Testis (tissue), 3 donors: Measurements from ENCODE around the gene FOXK2. TPM values are rescaled to one million over a fixed set of nuclear protein-coding genes. Genes with fewer than 3 reads are reported as not detected.

ENCODE experiments used
- DNase-seq: peaks from one replicate; pipeline ENCODE4 v3.0.0-alpha.2; 2019
- H3K27ac ChIP-seq, 2 donors: fragments of 200-600 bp; sonication (generic); one replicate each; pipeline ENCODE4 v1.5.1; 2019
- H3K27me3 ChIP-seq: fragments of 200-600 bp; sonication (generic); one replicate; pipeline ENCODE4 v1.5.1; 2019
- H3K36me3 ChIP-seq: fragments of 200-600 bp; sonication (generic); one replicate; pipeline ENCODE4 v1.5.1; 2017; ENCODE audit warnings: low read depth; ENCODE audit errors: missing control alignments
- H3K4me1 ChIP-seq: fragments of 200-600 bp; sonication (generic); one replicate; pipeline ENCODE4 v1.5.1; 2019
- H3K4me3 ChIP-seq, 2 donors: fragments of 200-600 bp; sonication (generic); one replicate each; pipeline ENCODE4 v1.5.1; 2017 to 2019
- H3K9me3 ChIP-seq: fragments of 200-600 bp; sonication (generic); one replicate; pipeline ENCODE4 v1.5.1; 2017
- CTCF ChIP-seq, 3 experiments: fragments of 450-650 bp in 2 of 3; fragments of 200-600 bp in 1 of 3; sonication (generic) in 1 of 3; IDR thresholded peaks; one replicate each; pipeline ENCODE4 v1.5.1; 2016 to 2019; ENCODE audit warnings: antibody characterized with exemption in 3 of 3, mild to moderate bottlenecking in 2 of 3, moderate library complexity in 1 of 3
- POLR2A ChIP-seq: fragments of 450-650 bp; IDR thresholded peaks from one replicate; pipeline ENCODE4 v1.6.1; 2017; ENCODE audit warnings: antibody characterized with exemption, mild to moderate bottlenecking, moderate library complexity
- WGBS, 2 donors: methylation state at CpG; one replicate each; pipeline ENCODE4 v1.1.5; 2018; 5-methylcytosine and 5-hydroxymethylcytosine counted together
- intact Hi-C: fragments of 100-400 bp; cut with DNase I; formaldehyde crosslinking; loops from one replicate; pipeline ENCODE4 v1.15.1; 2023; ENCODE audit warnings: low total_unique reads
- polyA plus RNA-seq: library from polyadenylated mRNA; stranded (reverse); fragments of 350-450 nt; fragmentation: Illumina TruSeq; extraction: RNeasy Lipid Tissue Mini Kit (QIAGEN cat#74804); gene quantifications from one replicate; pipeline ENCODE4 v1.2.3, GENCODE V29; 2014; ENCODE audit warnings: low read depth, low replicate concordance; ENCODE audit not compliant: insufficient read depth
- total RNA-seq, 2 donors: library from RNA; depleted of rRNA; stranded (reverse); fragments of >200 nt; gene quantifications; one replicate each; pipeline ENCODE4 v1.2.3, GENCODE V29; 2016

The FOXK2 gene
- total and polyA plus RNA-seq, 3 donors from 2014 or later = 85.8 to 95.1 (median 94.3) TPM

- Histone ChIP-seq H3K4me1 (peaks cover 10% of the 10 kb centered on the region), H3K9me3 (no peaks in the 10 kb centered on the region), H3K4me3 (no peak overlapping the region), H3K36me3 (no peaks in the 10 kb centered on the region), H3K27ac (no peak overlapping the region), H3K27me3 (no peaks in the 10 kb centered on the region)
- 70 to 80% methylated on average over 16 of the region's 16 CpGs for WGBS, 2 donors
- DNase-seq = no peak
- intact Hi-C loops = no loop called here
- TF ChIP-seq CTCF (IDR thresholded peaks at IDR 0.05) (no peak), POLR2A (no peak)
These were observed 117.4 kb downstream of the FOXK2 start for GRCh38 chr17:82636626-82637598.

GRCh38 chr17:82638183-82638773 is 118.7 kb downstream of the FOXK2 start:
- Histone ChIP-seq H3K4me1 (peaks cover 5% of the 10 kb centered on the region), H3K4me3 (no peak overlapping the region), H3K36me3 (no peaks in the 10 kb centered on the region), H3K27ac (no peak overlapping the region), H3K9me3 (no peaks in the 10 kb centered on the region), H3K27me3 (no peaks in the 10 kb centered on the region)
- WGBS, 2 donors = 70 to 74% methylated on average over 5 of the region's 5 CpGs
- TF ChIP-seq POLR2A = no peak
- DNase-seq = no peak
- intact Hi-C loops = no loop called here

GRCh38 chr17:82639628-82640027 is 120.1 kb downstream of the FOXK2 start:
- Histone ChIP-seq H3K4me3 (no peak overlapping the region), H3K27me3 (no peaks in the 10 kb centered on the region), H3K4me1 (peaks cover 5% of the 10 kb centered on the region), H3K36me3 (no peaks in the 10 kb centered on the region), H3K27ac (no peak overlapping the region), H3K9me3 (no peaks in the 10 kb centered on the region)
- intact Hi-C loops = no loop called here
- 77 to 79% methylated on average over 13 to 14 of the region's 14 CpGs for WGBS, 2 donors
- TF ChIP-seq CTCF (IDR thresholded peaks at IDR 0.05) = no peak
- TF ChIP-seq POLR2A = no peak
- no peak for DNase-seq

GRCh38 chr17:82640036-82640435 is 120.5 kb downstream of the FOXK2 start:
- DNase-seq = no peak
- Histone ChIP-seq H3K27ac (no peak overlapping the region), H3K27me3 (no peaks in the 10 kb centered on the region), H3K9me3 (no peaks in the 10 kb centered on the region), H3K4me3 (no peak overlapping the region), H3K36me3 (no peaks in the 10 kb centered on the region), H3K4me1 (peaks cover 5% of the 10 kb centered on the region)
- intact Hi-C loops = no loop called here
- TF ChIP-seq CTCF (IDR thresholded peaks at IDR 0.05) (no peak), POLR2A (no peak)
- WGBS, 2 donors = 80 to 87% methylated on average over 5 of the region's 5 CpGs

- intact Hi-C loops = no loop called here
- WGBS, 2 donors = 87 to 91% methylated on average over 14 of the region's 14 CpGs
- Histone ChIP-seq H3K4me1 (peaks cover 6% of the 10 kb centered on the region), H3K4me3 (no peak overlapping the region), H3K36me3 (no peaks in the 10 kb centered on the region), H3K27me3 (no peaks in the 10 kb centered on the region), H3K9me3 (no peaks in the 10 kb centered on the region), H3K27ac (no peak overlapping the region)
- no peak for TF ChIP-seq CTCF (IDR thresholded peaks at IDR 0.05)
- no peak for TF ChIP-seq POLR2A
- no peak for DNase-seq
These were observed 122.5 kb downstream of the FOXK2 start for GRCh38 chr17:82642022-82642421.
